Heart left ventricle (tissue), 16 donors: Measurements from ENCODE around the gene EARS2. TPM values are rescaled to one million over a fixed set of nuclear protein-coding genes. Genes with fewer than 3 reads are reported as not detected.
"Not testable (repeated sequence)": the region's sequence is repeated elsewhere in the genome, so short reads cannot be mapped to it uniquely, and the experiment has no call there.

Experiments used
- ATAC-seq, 4 donors: fragments of 200-7000 bp; cut with Tn5 transposase; one replicate each; pipeline ENCODE4 v1.9.1; 2020 to 2022; ENCODE audit warnings: moderate library complexity in 4 of 4, mild to moderate bottlenecking in 3 of 4, moderate number of reproducible peaks in 1 of 4
- DNase-seq, 5 donors: peaks; one replicate each; pipeline ENCODE4 v3.0.0-alpha.2; 2020
- H3K27ac ChIP-seq, 12 donors: fragments of 200-600 bp; sonication (generic) in 4 of 12; one replicate each; pipeline versions ENCODE4 v1.5.0 to v1.8.0; 2016 to 2022; ENCODE audit warnings: mild to moderate bottlenecking in 2 of 12
- H3K27me3 ChIP-seq, 9 donors: fragments of 200-600 bp; sonication (generic) in 2 of 9; one replicate each; pipeline versions ENCODE4 v1.5.1 to v1.8.0; 2016 to 2022; ENCODE audit warnings: mild to moderate bottlenecking in 3 of 9
- H3K36me3 ChIP-seq, 9 donors: fragments of 200-600 bp; sonication (generic) in 2 of 9; one replicate each; pipeline versions ENCODE4 v1.5.0 to v1.8.0; 2018 to 2022; ENCODE audit warnings: mild to moderate bottlenecking in 2 of 9
- H3K4me1 ChIP-seq, 12 donors: fragments of 200-600 bp; sonication (generic) in 4 of 12; one replicate each; pipeline versions ENCODE4 v1.5.0 to v1.8.0; 2016 to 2022; ENCODE audit warnings: mild to moderate bottlenecking in 3 of 12
- H3K4me3 ChIP-seq, 12 donors: fragments of 200-600 bp; sonication (generic) in 4 of 12; one replicate each; pipeline versions ENCODE4 v1.5.0 to v1.8.0; 2017 to 2022; ENCODE audit warnings: mild to moderate bottlenecking in 9 of 12, moderate library complexity in 4 of 12
- H3K9me3 ChIP-seq, 12 donors: fragments of 200-600 bp; sonication (generic) in 4 of 12; one replicate each; pipeline versions ENCODE4 v1.5.0 to v1.8.0; 2016 to 2022; ENCODE audit warnings: mild to moderate bottlenecking in 1 of 12
- POLR2A ChIP-seq, 2 donors: fragments of 450-650 bp; IDR thresholded peaks; one replicate each; pipeline ENCODE4 v1.6.1; 2017; ENCODE audit warnings: antibody characterized with exemption in 2 of 2, mild to moderate bottlenecking in 2 of 2, moderate library complexity in 2 of 2
- WGBS, 4 donors: extraction: QIAGEN DNeasy Blood & Tissue Kit in 2 of 4; methylation state at CpG; one replicate each; pipeline versions ENCODE4 v1.1.5 to v1.1.7; 2013 to 2018; 5-methylcytosine and 5-hydroxymethylcytosine counted together
- intact Hi-C, 10 donors: fragments of 100-400 bp; cut with DNase I; formaldehyde crosslinking; loops; one replicate each; pipeline versions ENCODE4 v1.11.1 to v1.14.2; 2022
- polyA plus RNA-seq, 2 donors: library from polyadenylated mRNA; stranded (reverse); fragments of 200-250 nt; gene quantifications; one replicate each; pipeline ENCODE4 v1.2.3, GENCODE V29; 2013
- total RNA-seq, 9 donors: library from RNA; depleted of rRNA in 2 of 9; stranded (reverse); fragments of >200 nt in 2 of 9; fragmentation: NEBNext Ultra II Directional in 3 of 9; extraction: Animal tissue kit (Norgen Biotek cat#: 25700) in 3 of 9; gene quantifications; one replicate each; pipeline versions ENCODE4 v1.1.0 to v1.2.4, GENCODE V29; 2016 to 2023
- TF ChIP-seq, protein P1 (sequence below), 12 donors: fragments of 200-600 bp; sonication (generic) in 4 of 12; IDR thresholded peaks; one replicate each; pipeline versions ENCODE4 v1.5.0 to v1.8.0; 2018 to 2022; ENCODE audit warnings: antibody characterized with exemption in 12 of 12, mild to moderate bottlenecking in 5 of 12
- donor health status: ischemic (EF 13 %, LVEDD 7.1; RV severe dilation, severe dysfunction).
- donor health status: healthy with polysubstance abuse.
- donor health status: DM: no; HTN: yes; CAD: no.
- donor health status: DM: no; HTN: no; CAD: no.
- donor health status: ischemic (EF 25% LVEDD 6.9; RV normal size, moderate dysfunction).
- donor health status: ischemic (EF 25% LVEDD 5.7; RV mildly dilated, moderate dysfunction).
- donor health status: healthy.
- donor health status: DM: yes; HTN: yes; CAD: no.
- donor health status: ischemic (EF 35%, LVEDD 5.7; RV mildly dilated, moderate dysfunction).
- donor health status: nonischemic (EF 11% LVEDD 7.7; RV severe dilation, severe dysfunction).
- donor health status: DM: yes; HTN: yes; CAD: no.
- donor health status: PGD.
- donor health status: ischemic (EF 29% LVEDD 5.4; RV normal size, mild dysfunction).
- donor health status: nonischemic (EF 23%, LVEDD 6.1; RV moderate dilation, normal function).

EARS2 gene
- total and polyA plus RNA-seq, 11 donors: 12.2 to 37.0 (median 21.5) TPM

- intact Hi-C loops: no loop called here
- H3K27ac ChIP-seq: no peak overlapping the region
- peaks cover 9 to 26% (median 18%) of the 10 kb centered on the region in 12 donors for H3K4me1 ChIP-seq
- H3K27me3 ChIP-seq: no peaks in the 10 kb centered on the region
- no peak for ATAC-seq
- no peak for DNase-seq
- TF ChIP-seq POLR2A (IDR thresholded peaks at IDR 0.05): no peak
- TF ChIP-seq, protein P1, sequence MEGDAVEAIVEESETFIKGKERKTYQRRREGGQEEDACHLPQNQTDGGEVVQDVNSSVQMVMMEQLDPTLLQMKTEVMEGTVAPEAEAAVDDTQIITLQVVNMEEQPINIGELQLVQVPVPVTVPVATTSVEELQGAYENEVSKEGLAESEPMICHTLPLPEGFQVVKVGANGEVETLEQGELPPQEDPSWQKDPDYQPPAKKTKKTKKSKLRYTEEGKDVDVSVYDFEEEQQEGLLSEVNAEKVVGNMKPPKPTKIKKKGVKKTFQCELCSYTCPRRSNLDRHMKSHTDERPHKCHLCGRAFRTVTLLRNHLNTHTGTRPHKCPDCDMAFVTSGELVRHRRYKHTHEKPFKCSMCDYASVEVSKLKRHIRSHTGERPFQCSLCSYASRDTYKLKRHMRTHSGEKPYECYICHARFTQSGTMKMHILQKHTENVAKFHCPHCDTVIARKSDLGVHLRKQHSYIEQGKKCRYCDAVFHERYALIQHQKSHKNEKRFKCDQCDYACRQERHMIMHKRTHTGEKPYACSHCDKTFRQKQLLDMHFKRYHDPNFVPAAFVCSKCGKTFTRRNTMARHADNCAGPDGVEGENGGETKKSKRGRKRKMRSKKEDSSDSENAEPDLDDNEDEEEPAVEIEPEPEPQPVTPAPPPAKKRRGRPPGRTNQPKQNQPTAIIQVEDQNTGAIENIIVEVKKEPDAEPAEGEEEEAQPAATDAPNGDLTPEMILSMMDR (IDR thresholded peaks at IDR 0.05): no peak
- WGBS, 4 donors: 72 to 81% (median 78%) methylated on average over 3 of the region's 3 CpGs
- H3K36me3 ChIP-seq: peaks cover 0 to 45% (median 39%) of the 10 kb centered on the region in 9 donors
- no peak overlapping the region for H3K4me3 ChIP-seq
- H3K9me3 ChIP-seq: no peaks in the 10 kb centered on the region
These were observed 2.6 kb downstream of the EARS2 start for GRCh38 chr16:23554536-23554935.

DNA sequence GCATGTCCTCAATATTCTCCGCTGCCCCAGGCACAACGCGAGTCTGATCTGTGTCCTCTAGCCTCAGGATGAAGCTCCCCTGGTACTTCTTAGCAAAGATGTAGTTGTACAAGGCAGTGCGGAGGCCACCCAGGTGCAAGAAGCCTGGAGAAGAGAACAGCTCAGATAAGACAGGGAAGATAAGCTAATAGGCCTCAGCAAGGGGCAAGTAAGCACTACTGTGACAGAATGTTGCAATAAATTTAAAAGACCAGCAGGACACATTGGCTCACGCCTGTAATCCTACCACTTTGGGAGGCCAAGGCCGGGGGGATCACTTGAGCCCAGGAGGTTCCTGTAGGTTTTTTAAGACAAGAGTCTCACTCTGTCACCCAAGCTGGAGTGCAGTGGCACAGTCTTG, 5.0 kb downstream of the EARS2 start:
- DNase-seq (no peak), ATAC-seq (no peak)
- Histone ChIP-seq H3K4me3 (no peak overlapping the region), H3K9me3 (no peaks in the 10 kb centered on the region), H3K4me1 (peaks cover 0 to 12% (median 5%) of the 10 kb centered on the region in 12 donors), H3K27ac (no peak overlapping the region), H3K27me3 (no peaks in the 10 kb centered on the region), H3K36me3 (peaks cover 0 to 63% (median 55%) of the 10 kb centered on the region in 9 donors)
- intact Hi-C loops: no loop called here
- TF ChIP-seq, protein P1 (IDR thresholded peaks at IDR 0.05): no peak
- no peak for TF ChIP-seq POLR2A (IDR thresholded peaks at IDR 0.05)
- 74 to 88% (median 78%) methylated on average over 6 of the region's 6 CpGs for WGBS, 4 donors

DNA sequence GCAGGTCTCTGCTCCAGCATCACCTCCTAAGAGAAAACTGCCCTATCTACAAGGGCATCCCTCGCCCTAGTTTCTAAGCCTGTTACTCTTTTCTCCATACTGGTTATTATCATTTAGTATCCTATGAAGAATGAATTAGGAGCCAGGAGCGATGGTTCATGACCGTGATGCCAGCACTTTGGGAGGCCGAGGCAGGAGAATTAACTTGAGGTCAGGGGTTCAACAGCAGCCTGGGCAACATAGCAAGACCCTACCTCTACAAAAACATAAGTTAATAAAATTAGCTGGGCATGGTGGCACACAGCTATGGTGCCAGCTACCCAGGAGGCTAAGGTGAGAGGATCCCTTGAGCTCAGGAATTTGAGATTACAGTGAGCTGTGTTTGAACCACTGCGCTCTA, 7.2 kb downstream of the EARS2 start:
- WGBS, 4 donors: 94 to 98% (median 96%) methylated on average over 5 of the region's 5 CpGs
- Histone ChIP-seq H3K4me1 (no peaks in the 10 kb centered on the region), H3K27me3 (no peaks in the 10 kb centered on the region), H3K27ac (no peak overlapping the region), H3K4me3 (no peak overlapping the region), H3K9me3 (no peaks in the 10 kb centered on the region), H3K36me3 (peaks cover 0 to 85% (median 76%) of the 10 kb centered on the region in 9 donors)
- intact Hi-C loops: no loop called here
- ATAC-seq: no peak
- TF ChIP-seq, protein P1 (IDR thresholded peaks at IDR 0.05): no peak
- no peak for TF ChIP-seq POLR2A (IDR thresholded peaks at IDR 0.05)
- no peak for DNase-seq

DNA sequence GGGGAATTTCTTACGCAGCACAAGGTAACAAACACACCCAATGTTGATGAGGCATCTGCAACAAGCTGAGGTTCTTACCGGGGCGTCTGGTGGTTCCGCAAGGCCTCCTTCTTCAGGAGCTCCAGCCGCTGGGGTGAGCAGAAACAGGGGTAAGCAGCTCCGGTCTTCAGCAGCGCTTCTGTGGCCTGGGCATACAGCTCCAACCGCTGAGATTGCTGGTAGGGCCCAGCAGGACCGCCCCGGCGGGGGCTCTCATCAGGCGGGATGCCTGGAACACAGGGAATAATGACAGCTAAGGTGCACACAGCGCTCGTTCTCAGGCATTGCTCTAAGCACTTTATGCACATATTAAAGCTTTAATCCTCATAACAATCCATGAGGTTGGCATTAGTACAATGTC, 12.7 kb downstream of the EARS2 start:
- peaks cover 0 to 98% (median 84%) of the 10 kb centered on the region in 9 donors for H3K36me3 ChIP-seq
- DNase-seq: no peak
- no peaks in the 10 kb centered on the region for H3K9me3 ChIP-seq
- intact Hi-C loops: no loop called here
- H3K4me3 ChIP-seq: no peak overlapping the region
- no peaks in the 10 kb centered on the region for H3K4me1 ChIP-seq
- no peak for ATAC-seq
- WGBS, 4 donors: 96 to 99% (median 97%) methylated on average over 8 to 14 of the region's 14 CpGs
- H3K27ac ChIP-seq: no peak overlapping the region
- TF ChIP-seq POLR2A (IDR thresholded peaks at IDR 0.05): no peak
- TF ChIP-seq, protein P1 (IDR thresholded peaks at IDR 0.05): no peak
- H3K27me3 ChIP-seq: no peaks in the 10 kb centered on the region

GRCh38 chr16:23540817-23541178, 16.4 kb downstream of the EARS2 start:
- DNase-seq, H3K27ac ChIP-seq, H3K4me1 ChIP-seq, H3K9me3 ChIP-seq, ATAC-seq, H3K27me3 ChIP-seq, intact Hi-C loops, H3K4me3 ChIP-seq: not testable (repeated sequence)
- H3K36me3 ChIP-seq: peaks cover 0 to 93% (median 75%) of the 10 kb centered on the region in 9 donors
- 95 to 99% (median 98%) methylated on average over 3 of the region's 3 CpGs for WGBS, 4 donors
